IMR-90 (cell line): ENCODE data around the gene SOBP. TPM values are rescaled to one million over a fixed set of nuclear protein-coding genes. Genes with fewer than 3 reads are reported as not detected.

Experiments
- ATAC-seq: fragments of 200-7000 bp; cut with Tn5 transposase; 2 replicates; pipeline ENCODE4 v1.9.1; 2020; ENCODE audit warnings: low read depth, mild to moderate bottlenecking, moderate library complexity
- BruUV-seq: library from RNA; stranded (reverse); fragments of 400-500 nt; replicated peaks from 2 replicates; lab custom pipeline; 2021; lab: Mats Ljungman, UMichigan
- CTCF ChIA-PET: fragments of 300-600 bp; formaldehyde crosslinking; extraction: SDS; loops from one replicate; lab custom pipeline; 2021; ENCODE audit warnings: antibody characterized with exemption; lab: Yijun Ruan, JAX
- POLR2A ChIA-PET: fragments of 300-600 bp; sonication (Branson Sonifier 250); formaldehyde crosslinking; loops from one replicate; lab custom pipeline; 2022; ENCODE audit warnings: antibody characterized with exemption; ENCODE audit not compliant: unreplicated experiment; lab: Charles Lee
- DNase-seq: peaks from one replicate; pipeline ENCODE4 v3.0.0; 2013
- H2AFZ ChIP-seq: replicated peaks from 2 replicates; pipeline ENCODE3; 2013; ENCODE audit warnings: low read length, mild to moderate bottlenecking; ENCODE audit not compliant: poor library complexity
- H2AK5ac ChIP-seq: 2 replicates; pipeline ENCODE4 v1.6.1; 2013; ENCODE audit warnings: low read depth, low read length, inconsistent platforms
- H2AK9ac ChIP-seq: replicated peaks from 2 replicates; pipeline ENCODE3; 2013; ENCODE audit warnings: mild to moderate bottlenecking, low read depth, low read length, moderate library complexity; ENCODE audit not compliant: poor library complexity
- H2BK120ac ChIP-seq: 2 replicates; pipeline ENCODE4 v1.6.1; 2013; ENCODE audit warnings: low read depth, low read length, inconsistent platforms
- H2BK15ac ChIP-seq: 3 replicates; pipeline ENCODE4 v1.6.1; 2013; ENCODE audit warnings: low read depth, low read length, inconsistent platforms
- H2BK20ac ChIP-seq: 2 replicates; pipeline ENCODE4 v1.6.1; 2013; ENCODE audit warnings: low read depth, mild to moderate bottlenecking, inconsistent platforms, low read length, moderate library complexity
- H2BK5ac ChIP-seq: 2 replicates; pipeline ENCODE4 v1.6.1; 2013; ENCODE audit warnings: mild to moderate bottlenecking, low read depth, low read length, inconsistent platforms; ENCODE audit not compliant: poor library complexity, severe bottlenecking
- H3K14ac ChIP-seq: replicated peaks from 2 replicates; pipeline ENCODE4 v1.6.1; 2013; ENCODE audit warnings: low read depth, low read length, inconsistent platforms
- H3K18ac ChIP-seq: 2 replicates; pipeline ENCODE4 v1.6.1; 2013; ENCODE audit warnings: low read depth, low read length, control low read depth
- H3K23ac ChIP-seq: 2 replicates; pipeline ENCODE4 v1.6.1; 2013; ENCODE audit warnings: low read depth, low read length, inconsistent platforms
- H3K27ac ChIP-seq: 2 replicates; pipeline ENCODE4 v1.5.1; 2013; ENCODE audit warnings: mild to moderate bottlenecking, control low read depth, low read length; ENCODE audit not compliant: insufficient read depth
- H3K27me3 ChIP-seq: 2 replicates; pipeline ENCODE4 v1.6.1; 2013; ENCODE audit warnings: low read length; ENCODE audit not compliant: control insufficient read depth, insufficient read depth
- H3K36me3 ChIP-seq: 2 replicates; pipeline ENCODE4 v1.6.1; 2013; ENCODE audit warnings: low read length, mixed read lengths; ENCODE audit not compliant: control insufficient read depth, insufficient read depth
- H3K4ac ChIP-seq: 2 replicates; pipeline ENCODE4 v1.6.1; 2013; ENCODE audit warnings: low read depth, low read length, inconsistent platforms
- H3K4me1 ChIP-seq: 2 replicates; pipeline ENCODE4 v1.6.1; 2013; ENCODE audit warnings: low read length, mixed read lengths; ENCODE audit not compliant: control insufficient read depth, insufficient read depth
- H3K4me2 ChIP-seq: 2 replicates; pipeline ENCODE4 v1.6.1; 2013; ENCODE audit warnings: low read depth, mild to moderate bottlenecking, control low read depth, low read length, moderate library complexity
- H3K4me3 ChIP-seq: 2 replicates; pipeline ENCODE4 v1.5.1; 2013; ENCODE audit warnings: low read depth, mild to moderate bottlenecking, control low read depth, low read length, moderate library complexity; ENCODE audit not compliant: insufficient read depth
- H3K56ac ChIP-seq: 2 replicates; pipeline ENCODE4 v1.6.1; 2013; ENCODE audit warnings: low read length, inconsistent platforms; ENCODE audit not compliant: insufficient read depth; ENCODE audit errors: extremely low read depth
- H3K79me1 ChIP-seq, 2 experiments: 2 replicates each; pipeline ENCODE4 v1.6.1; 2013; ENCODE audit warnings: low read length in 2 of 2, inconsistent platforms in 1 of 2, low read depth in 1 of 2
- H3K9ac ChIP-seq: 2 replicates; pipeline ENCODE4 v1.6.1; 2013; ENCODE audit warnings: low read depth, low read length, control low read depth
- H3K9me1 ChIP-seq: 2 replicates; pipeline ENCODE4 v1.6.1; 2013; ENCODE audit warnings: low read length, inconsistent platforms; ENCODE audit not compliant: insufficient read depth
- H3K9me3 ChIP-seq: 2 replicates; pipeline ENCODE4 v1.6.1; 2013; ENCODE audit warnings: low read length; ENCODE audit not compliant: control insufficient read depth, insufficient read depth
- H4K20me1 ChIP-seq: 2 replicates; pipeline ENCODE4 v1.6.1; 2013; ENCODE audit warnings: low read length, inconsistent platforms; ENCODE audit not compliant: insufficient read depth
- H4K5ac ChIP-seq: 2 replicates; pipeline ENCODE4 v1.6.1; 2013; ENCODE audit warnings: mild to moderate bottlenecking, low read depth, low read length, control low read depth
- H4K8ac ChIP-seq, 2 experiments: 2 replicates each; pipeline ENCODE4 v1.6.1; 2013; ENCODE audit warnings: low read depth in 2 of 2, low read length in 2 of 2, control low read depth in 1 of 2, inconsistent platforms in 1 of 2
- H4K91ac ChIP-seq: 2 replicates; pipeline ENCODE4 v1.6.1; 2013; ENCODE audit warnings: low read depth, low read length, inconsistent platforms; ENCODE audit not compliant: insufficient read depth
- BHLHE40 ChIP-seq: fragments of 150-350 bp; IDR thresholded peaks from 2 replicates; pipeline ENCODE4 v1.6.1; 2016; ENCODE audit warnings: mild to moderate bottlenecking, low read depth, low read length
- CEBPB ChIP-seq: IDR thresholded peaks from 2 replicates; pipeline ENCODE4 v1.6.1; 2012; ENCODE audit warnings: low read depth, low read length, improper control_type of control experiment
- CHD1 ChIP-seq: IDR thresholded peaks from 2 replicates; pipeline ENCODE4 v1.6.1; 2012; ENCODE audit warnings: low read depth, low read length, improper control_type of control experiment
- FOS ChIP-seq: fragments of 150-350 bp; IDR thresholded peaks from 2 replicates; pipeline ENCODE4 v1.6.1; 2016; ENCODE audit warnings: low read depth, low read length
- MAFK ChIP-seq: IDR thresholded peaks from 2 replicates; pipeline ENCODE4 v1.6.1; 2012; ENCODE audit warnings: low read depth, low read length, improper control_type of control experiment
- MAZ ChIP-seq: IDR thresholded peaks from 2 replicates; pipeline ENCODE4 v1.6.1; 2012; ENCODE audit warnings: low read depth, mild to moderate bottlenecking, low read length, improper control_type of control experiment, moderate library complexity, borderline replicate concordance
- MXI1 ChIP-seq: IDR thresholded peaks from 2 replicates; pipeline ENCODE4 v1.6.1; 2012; ENCODE audit warnings: low read depth, mild to moderate bottlenecking, low read length, moderate library complexity, borderline replicate concordance
- NFE2L2 ChIP-seq: fragments of 150-350 bp; IDR thresholded peaks from 2 replicates; pipeline ENCODE4 v1.6.1; 2016; ENCODE audit warnings: low read depth, mild to moderate bottlenecking, low read length
- POLR2A ChIP-seq: IDR thresholded peaks from 2 replicates; pipeline ENCODE4 v1.6.1; 2012; ENCODE audit warnings: mild to moderate bottlenecking, low read depth, low read length
- RAD21 ChIP-seq: IDR thresholded peaks from 2 replicates; pipeline ENCODE4 v1.6.1; 2012; ENCODE audit warnings: low read length, improper control_type of control experiment
- RCOR1 ChIP-seq: IDR thresholded peaks from 2 replicates; pipeline ENCODE4 v1.6.1; 2012; ENCODE audit warnings: mild to moderate bottlenecking, low read length, improper control_type of control experiment; ENCODE audit not compliant: insufficient replicate concordance
- RFX5 ChIP-seq: IDR thresholded peaks from 2 replicates; pipeline ENCODE4 v1.8.0; 2012; ENCODE audit warnings: low read depth, mild to moderate bottlenecking, low read length, moderate library complexity
- SMC3 ChIP-seq: fragments of 150-350 bp; IDR thresholded peaks from 2 replicates; pipeline ENCODE4 v1.6.1; 2016; ENCODE audit warnings: low read depth, mild to moderate bottlenecking, antibody characterized with exemption, low read length, moderate library complexity
- WGBS, 2 experiments: methylation state at CpG; one replicate each; pipeline versions ENCODE4 v1.1.5 to v1.1.7; 2013; ENCODE audit warnings: missing lambda C conversion rate in 2 of 2; ENCODE audit not compliant: insufficient read length in 1 of 2; ENCODE audit errors: extremely low coverage in 2 of 2; 5-methylcytosine and 5-hydroxymethylcytosine counted together
- dilution Hi-C: fragments of 300-500 bp; cut with HindIII; formaldehyde crosslinking; loops from one replicate; pipeline ENCODE4 v1.14.3; 2018; ENCODE audit warnings: low sequenced_read_pairs; ENCODE audit not compliant: unreplicated experiment
- in situ Hi-C: fragments of 300-500 bp; cut with MboI; formaldehyde crosslinking; loops from 3 replicates; pipeline ENCODE4 v1.14.3; 2019; ENCODE audit warnings: low sequenced_read_pairs, inconsistent platforms, mixed read lengths
- intact Hi-C: fragments of 100-400 bp; cut with micrococcal nuclease; formaldehyde crosslinking; loops from 2 replicates; pipeline ENCODE4 v1.10.0; 2022
- polyA plus RNA-seq, 3 experiments: library from polyadenylated mRNA; depleted of rRNA; stranded (reverse); fragments of >200 nt; gene quantifications; 2 replicates each; pipeline ENCODE4 v1.2.3, GENCODE V29; 2012; ENCODE audit warnings: low replicate concordance in 1 of 3
- total RNA-seq: library from RNA; depleted of rRNA; stranded (reverse); fragments of >200 nt; gene quantifications from 2 replicates; pipeline ENCODE4 v1.2.3, GENCODE V29; 2012
- TF ChIP-seq, protein P1 (sequence below): conservative IDR thresholded peaks from 2 replicates; pipeline ENCODE4 v1.5.1; 2012; ENCODE audit warnings: mild to moderate bottlenecking, low read depth, low read length, improper control_type of control experiment
- TF ChIP-seq, protein P2 (sequence below): fragments of 150-350 bp; IDR thresholded peaks from 2 replicates; pipeline ENCODE4 v1.6.1; 2017; ENCODE audit warnings: mild to moderate bottlenecking, antibody characterized with exemption, low read length, low read depth
- TF ChIP-seq, protein P3 (sequence below): fragments of 150-350 bp; IDR thresholded peaks from 2 replicates; pipeline ENCODE4 v1.6.1; 2016; ENCODE audit warnings: low read depth, mild to moderate bottlenecking, low read length, moderate library complexity, borderline replicate concordance

The SOBP gene
- total and polyA plus RNA-seq, 2 of the 4 experiments (the other 2 are of a cell fraction) = 0.60 to 0.72 TPM

DNA sequence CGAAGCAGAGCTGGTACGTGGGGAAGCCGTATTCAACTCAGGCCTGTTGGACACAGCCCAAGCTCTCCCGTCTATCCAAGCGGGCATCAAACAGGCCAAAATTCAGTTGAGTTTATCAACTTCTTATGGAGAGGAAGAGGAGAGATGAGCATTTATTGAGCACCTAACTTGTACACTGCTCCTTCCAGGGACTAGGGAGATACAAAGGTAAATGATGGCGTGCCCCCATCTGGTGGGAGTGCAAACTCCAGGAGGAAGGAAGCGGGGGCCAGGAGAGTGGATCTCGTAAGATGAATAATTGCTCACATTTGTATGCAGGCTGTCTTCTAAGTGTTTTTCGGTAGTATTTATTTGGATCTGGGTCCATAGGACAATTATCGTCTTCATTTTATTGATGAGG is 146.6 kb downstream of the SOBP start:
- no peak overlapping the region for H4K5ac ChIP-seq
- no peaks in the 10 kb centered on the region for H4K20me1 ChIP-seq
- ChIA-PET POLR2A (no interaction called here), CTCF (no interaction called here)
- no peak overlapping the region for H3K14ac ChIP-seq
- dilution Hi-C loops (no loop called here), in situ Hi-C loops (no loop called here), intact Hi-C loops (no loop called here)
- no peak overlapping the region for H3K56ac ChIP-seq
- no peak overlapping the region for H4K8ac ChIP-seq
- BruUV-seq = no TSS peak
- peaks cover 2% of the 10 kb centered on the region; the same call in 1 of the 2 replicates for H3K27me3 ChIP-seq
- no peak overlapping the region for H3K4me2 ChIP-seq
- H3K18ac ChIP-seq = no peak overlapping the region
- H2BK15ac ChIP-seq = no peak overlapping the region
- no peak overlapping the region for H4K91ac ChIP-seq
- H3K36me3 ChIP-seq = peaks cover 11% of the 10 kb centered on the region; the same call in 1 of the 2 replicates
- no peaks in the 10 kb centered on the region for H3K9me1 ChIP-seq
- H3K27ac ChIP-seq = no peak overlapping the region
- H3K4me1 ChIP-seq = no peaks in the 10 kb centered on the region; the same call in 1 of the 2 replicates
- H3K23ac ChIP-seq = no peak overlapping the region
- DNase-seq (no peak), ATAC-seq (no peak)
- WGBS, 2 experiments = no CpG with 5 or more reads among the region's 10 CpGs
- no peak overlapping the region for H3K4me3 ChIP-seq
- H3K79me1 ChIP-seq = no peaks in the 10 kb centered on the region
- no peak overlapping the region for H2AK9ac ChIP-seq
- TF ChIP-seq CEBPB = no peak
- no peak for TF ChIP-seq RFX5
- TF ChIP-seq POLR2A = no peak
- TF ChIP-seq MAZ = no peak
- TF ChIP-seq, protein P1, sequence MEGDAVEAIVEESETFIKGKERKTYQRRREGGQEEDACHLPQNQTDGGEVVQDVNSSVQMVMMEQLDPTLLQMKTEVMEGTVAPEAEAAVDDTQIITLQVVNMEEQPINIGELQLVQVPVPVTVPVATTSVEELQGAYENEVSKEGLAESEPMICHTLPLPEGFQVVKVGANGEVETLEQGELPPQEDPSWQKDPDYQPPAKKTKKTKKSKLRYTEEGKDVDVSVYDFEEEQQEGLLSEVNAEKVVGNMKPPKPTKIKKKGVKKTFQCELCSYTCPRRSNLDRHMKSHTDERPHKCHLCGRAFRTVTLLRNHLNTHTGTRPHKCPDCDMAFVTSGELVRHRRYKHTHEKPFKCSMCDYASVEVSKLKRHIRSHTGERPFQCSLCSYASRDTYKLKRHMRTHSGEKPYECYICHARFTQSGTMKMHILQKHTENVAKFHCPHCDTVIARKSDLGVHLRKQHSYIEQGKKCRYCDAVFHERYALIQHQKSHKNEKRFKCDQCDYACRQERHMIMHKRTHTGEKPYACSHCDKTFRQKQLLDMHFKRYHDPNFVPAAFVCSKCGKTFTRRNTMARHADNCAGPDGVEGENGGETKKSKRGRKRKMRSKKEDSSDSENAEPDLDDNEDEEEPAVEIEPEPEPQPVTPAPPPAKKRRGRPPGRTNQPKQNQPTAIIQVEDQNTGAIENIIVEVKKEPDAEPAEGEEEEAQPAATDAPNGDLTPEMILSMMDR = no peak
- no peak for TF ChIP-seq CHD1
- TF ChIP-seq BHLHE40 = no peak
- no peak for TF ChIP-seq RAD21
- TF ChIP-seq, protein P2, sequence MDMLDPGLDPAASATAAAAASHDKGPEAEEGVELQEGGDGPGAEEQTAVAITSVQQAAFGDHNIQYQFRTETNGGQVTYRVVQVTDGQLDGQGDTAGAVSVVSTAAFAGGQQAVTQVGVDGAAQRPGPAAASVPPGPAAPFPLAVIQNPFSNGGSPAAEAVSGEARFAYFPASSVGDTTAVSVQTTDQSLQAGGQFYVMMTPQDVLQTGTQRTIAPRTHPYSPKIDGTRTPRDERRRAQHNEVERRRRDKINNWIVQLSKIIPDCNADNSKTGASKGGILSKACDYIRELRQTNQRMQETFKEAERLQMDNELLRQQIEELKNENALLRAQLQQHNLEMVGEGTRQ = no peak
- TF ChIP-seq NFE2L2 = no peak
- no peak for TF ChIP-seq SMC3
- no peak for TF ChIP-seq MAFK
- TF ChIP-seq, protein P3, sequence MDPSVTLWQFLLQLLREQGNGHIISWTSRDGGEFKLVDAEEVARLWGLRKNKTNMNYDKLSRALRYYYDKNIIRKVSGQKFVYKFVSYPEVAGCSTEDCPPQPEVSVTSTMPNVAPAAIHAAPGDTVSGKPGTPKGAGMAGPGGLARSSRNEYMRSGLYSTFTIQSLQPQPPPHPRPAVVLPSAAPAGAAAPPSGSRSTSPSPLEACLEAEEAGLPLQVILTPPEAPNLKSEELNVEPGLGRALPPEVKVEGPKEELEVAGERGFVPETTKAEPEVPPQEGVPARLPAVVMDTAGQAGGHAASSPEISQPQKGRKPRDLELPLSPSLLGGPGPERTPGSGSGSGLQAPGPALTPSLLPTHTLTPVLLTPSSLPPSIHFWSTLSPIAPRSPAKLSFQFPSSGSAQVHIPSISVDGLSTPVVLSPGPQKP = no peak
- TF ChIP-seq FOS = no peak
- no peak for TF ChIP-seq RCOR1
- no peak for TF ChIP-seq MXI1
- no peak overlapping the region for H2AFZ ChIP-seq
- H2AK5ac ChIP-seq = no peak overlapping the region
- no peak overlapping the region for H2BK120ac ChIP-seq
- H3K9ac ChIP-seq = no peak overlapping the region
- no peak overlapping the region for H2BK5ac ChIP-seq
- no peak overlapping the region for H3K4ac ChIP-seq
- no peak overlapping the region for H2BK20ac ChIP-seq
- H3K9me3 ChIP-seq = no peaks in the 10 kb centered on the region
